ENCODE measurements around the gene SLC66A2. TPM values are rescaled to one million over a fixed set of nuclear protein-coding genes. Genes with fewer than 3 reads are reported as not detected.

SLC66A2 gene
- total and polyA plus RNA-seq, 2 experiments from 2014 or later = 33.1 to 67.0 TPM

DNA sequence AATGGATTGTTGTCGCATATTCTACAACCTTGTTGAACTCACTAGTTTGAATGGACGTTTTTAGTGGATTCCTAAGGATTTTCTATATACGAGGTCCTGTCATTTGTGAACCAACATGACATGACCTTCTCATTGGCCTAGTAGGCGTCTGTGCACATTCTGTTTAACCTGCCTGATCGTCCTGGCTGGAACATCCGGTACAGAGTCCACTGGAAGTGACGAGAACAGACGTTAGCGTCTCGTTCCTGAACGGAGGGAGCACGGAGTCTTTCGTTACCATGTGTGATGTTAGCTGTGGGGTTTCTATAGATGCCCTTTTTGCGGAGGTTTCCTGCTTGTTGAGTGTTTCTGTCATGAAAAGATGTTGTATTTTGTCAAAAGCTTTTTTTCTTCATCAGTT lies 61.9 kb downstream of the SLC66A2 start:
- in situ Hi-C loops (cut with MboI) = no loop called here
- H3K27ac ChIP-seq = no peak overlapping the region

DNA sequence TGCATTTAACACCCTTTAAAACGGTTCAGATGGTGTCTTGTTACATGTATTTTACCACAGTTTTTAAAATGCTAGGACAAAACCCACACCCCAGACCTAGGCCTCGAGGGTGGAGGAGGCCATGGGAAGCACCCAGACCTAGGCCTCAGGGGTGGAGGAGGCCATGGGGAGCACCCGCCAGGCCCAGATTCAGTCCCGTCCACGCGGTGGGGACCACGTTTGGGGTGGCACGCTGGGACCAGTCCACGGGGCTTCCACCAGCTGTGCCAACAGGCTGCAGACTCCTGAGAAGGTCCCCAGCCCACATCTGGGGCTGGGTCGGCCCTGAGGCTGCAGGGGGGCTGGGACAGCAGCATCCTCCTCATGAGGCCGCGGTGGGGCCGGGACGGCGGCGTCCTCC lies 63.4 kb downstream of the SLC66A2 start:
- H3K4me2 ChIP-seq (ENCODE audit: unreplicated experiment) = no peak overlapping the region
- H3K79me2 ChIP-seq (ENCODE audit: insufficient read depth) = no peaks in the 10 kb centered on the region
- H3K4me3 ChIP-seq = no peak overlapping the region
- H3K36me3 ChIP-seq (ENCODE audit: low read depth) = no peaks in the 10 kb centered on the region
- TF ChIP-seq EZH2phosphoT487 (IDR thresholded peaks at IDR 0.05; ENCODE audit: insufficient read depth, low read depth) (no peak), EZH2 (IDR thresholded peaks at IDR 0.05; ENCODE audit: insufficient read depth, poor library complexity, severe bottlenecking) (no peak)
- H2AFZ ChIP-seq = no peak overlapping the region
- no peaks in the 10 kb centered on the region for H3K4me1 ChIP-seq (ENCODE audit: insufficient read depth)
- WGBS, 2 experiments (ENCODE audit: low coverage in 1 of 2, low lambda C conversion rate in 2 of 2, missing lambda C conversion rate in 2 of 2) = 72 to 81% methylated on average over 10 to 15 of the region's 16 CpGs
- H3K27ac ChIP-seq = no peak overlapping the region
- no peaks in the 10 kb centered on the region for H3K9me3 ChIP-seq (ENCODE audit: low read depth)
- no peak overlapping the region for H3K9ac ChIP-seq
- no peaks in the 10 kb centered on the region for H3K9me2 ChIP-seq (ENCODE audit: insufficient read depth)
- no peaks in the 10 kb centered on the region for H4K20me1 ChIP-seq (ENCODE audit: insufficient read depth)
- DNase-seq = no peak
- in situ Hi-C loops (cut with MboI) = no loop called here
- H3K27me3 ChIP-seq (replicated peaks; ENCODE audit: insufficient read depth) = no peaks in the 10 kb centered on the region
- no peaks in the 10 kb centered on the region; the same call in 1 of the 2 replicates for H3F3A ChIP-seq (ENCODE audit: insufficient read depth)

More for the DNA sequence above, 61.9 kb downstream of the SLC66A2 start:
- H2AFZ ChIP-seq = no peak overlapping the region
- H3K9ac ChIP-seq = no peak overlapping the region
- 80% methylated on average over 14 of the region's 14 CpGs for WGBS, 2 experiments (ENCODE audit: low coverage in 1 of 2, low lambda C conversion rate in 2 of 2, missing lambda C conversion rate in 2 of 2)
- no peaks in the 10 kb centered on the region for H3K36me3 ChIP-seq (ENCODE audit: low read depth)
- H3K4me3 ChIP-seq = no peak overlapping the region
- no peaks in the 10 kb centered on the region for H3K4me1 ChIP-seq (ENCODE audit: insufficient read depth)
- no peaks in the 10 kb centered on the region for H3K27me3 ChIP-seq (replicated peaks; ENCODE audit: insufficient read depth)
- TF ChIP-seq EZH2phosphoT487 (IDR thresholded peaks at IDR 0.05; ENCODE audit: insufficient read depth, low read depth) (no peak), EZH2 (IDR thresholded peaks at IDR 0.05; ENCODE audit: insufficient read depth, poor library complexity, severe bottlenecking) (no peak)
- no peaks in the 10 kb centered on the region for H3K9me2 ChIP-seq (ENCODE audit: insufficient read depth)
- no peaks in the 10 kb centered on the region for H3K79me2 ChIP-seq (ENCODE audit: insufficient read depth)
- no peaks in the 10 kb centered on the region for H3K9me3 ChIP-seq (ENCODE audit: low read depth)
- H4K20me1 ChIP-seq (ENCODE audit: insufficient read depth) = no peaks in the 10 kb centered on the region
- DNase-seq = no peak
- no peak overlapping the region for H3K4me2 ChIP-seq (ENCODE audit: unreplicated experiment)
- H3F3A ChIP-seq (ENCODE audit: insufficient read depth) = peaks cover 1% of the 10 kb centered on the region; the same call in 1 of the 2 replicates

DNA sequence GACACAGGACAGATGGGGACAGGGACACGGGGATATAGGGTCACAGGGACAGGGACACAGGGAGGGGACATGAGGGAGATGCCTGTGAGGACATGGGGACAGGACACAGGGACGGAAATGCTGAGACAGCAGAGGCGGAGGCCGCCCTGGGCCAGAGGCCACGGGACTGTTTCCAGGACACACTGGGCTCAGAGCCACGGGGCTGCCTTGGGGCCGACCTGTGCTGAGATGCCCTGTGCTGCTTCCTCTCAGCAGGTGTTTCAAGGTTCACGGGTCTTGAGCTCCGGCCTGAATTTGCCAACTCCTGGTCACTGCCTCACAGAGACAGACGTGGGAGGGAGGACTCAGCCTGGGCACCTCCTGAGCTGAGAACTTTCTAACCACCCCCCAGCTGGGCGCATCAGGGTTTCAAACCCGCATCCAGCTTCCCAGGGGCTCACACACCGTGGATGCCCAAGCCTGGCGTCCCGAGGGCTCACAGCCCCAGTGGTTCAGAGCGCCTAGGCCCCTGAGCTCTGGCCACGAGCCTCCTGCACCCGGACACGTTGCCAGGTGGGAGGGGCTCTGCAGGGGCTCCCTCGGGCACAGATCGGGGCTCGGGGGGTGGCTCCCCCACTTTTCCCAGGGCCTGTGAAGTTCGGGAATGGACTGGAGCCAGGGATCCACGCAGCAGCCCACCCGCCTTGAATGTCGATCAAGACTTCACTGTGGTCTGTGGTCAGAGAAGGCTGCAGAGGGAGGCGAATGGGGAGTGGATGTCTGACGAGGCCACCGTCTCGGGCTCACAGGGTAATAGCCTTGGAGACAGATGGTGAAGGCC lies 64.1 kb downstream of the SLC66A2 start:
- Histone ChIP-seq H4K20me1 (ENCODE audit: insufficient read depth) (no peaks in the 10 kb centered on the region), H3K79me2 (ENCODE audit: insufficient read depth) (no peaks in the 10 kb centered on the region), H3K9me2 (ENCODE audit: insufficient read depth) (no peaks in the 10 kb centered on the region), H3K27me3 (replicated peaks; ENCODE audit: insufficient read depth) (no peaks in the 10 kb centered on the region), H3K27ac (no peak overlapping the region), H3K4me2 (ENCODE audit: unreplicated experiment) (no peak overlapping the region), H3K4me1 (ENCODE audit: insufficient read depth) (no peaks in the 10 kb centered on the region), H3K9ac (no peak overlapping the region), H2AFZ (no peak overlapping the region), H3K36me3 (ENCODE audit: low read depth) (no peaks in the 10 kb centered on the region), H3K4me3 (no peak overlapping the region), H3K9me3 (ENCODE audit: low read depth) (no peaks in the 10 kb centered on the region), H3F3A (ENCODE audit: insufficient read depth) (no peaks in the 10 kb centered on the region)
- no peak for TF ChIP-seq EZH2 (IDR thresholded peaks at IDR 0.05; ENCODE audit: insufficient read depth, poor library complexity, severe bottlenecking)
- TF ChIP-seq EZH2phosphoT487 (IDR thresholded peaks at IDR 0.05; ENCODE audit: insufficient read depth, low read depth) = no peak
- DNase-seq = no peak
- in situ Hi-C loops (cut with MboI) = no loop called here
- 73 to 76% methylated on average over 30 of the region's 30 CpGs for WGBS, 2 experiments (ENCODE audit: low coverage in 1 of 2, low lambda C conversion rate in 2 of 2, missing lambda C conversion rate in 2 of 2)

DNA sequence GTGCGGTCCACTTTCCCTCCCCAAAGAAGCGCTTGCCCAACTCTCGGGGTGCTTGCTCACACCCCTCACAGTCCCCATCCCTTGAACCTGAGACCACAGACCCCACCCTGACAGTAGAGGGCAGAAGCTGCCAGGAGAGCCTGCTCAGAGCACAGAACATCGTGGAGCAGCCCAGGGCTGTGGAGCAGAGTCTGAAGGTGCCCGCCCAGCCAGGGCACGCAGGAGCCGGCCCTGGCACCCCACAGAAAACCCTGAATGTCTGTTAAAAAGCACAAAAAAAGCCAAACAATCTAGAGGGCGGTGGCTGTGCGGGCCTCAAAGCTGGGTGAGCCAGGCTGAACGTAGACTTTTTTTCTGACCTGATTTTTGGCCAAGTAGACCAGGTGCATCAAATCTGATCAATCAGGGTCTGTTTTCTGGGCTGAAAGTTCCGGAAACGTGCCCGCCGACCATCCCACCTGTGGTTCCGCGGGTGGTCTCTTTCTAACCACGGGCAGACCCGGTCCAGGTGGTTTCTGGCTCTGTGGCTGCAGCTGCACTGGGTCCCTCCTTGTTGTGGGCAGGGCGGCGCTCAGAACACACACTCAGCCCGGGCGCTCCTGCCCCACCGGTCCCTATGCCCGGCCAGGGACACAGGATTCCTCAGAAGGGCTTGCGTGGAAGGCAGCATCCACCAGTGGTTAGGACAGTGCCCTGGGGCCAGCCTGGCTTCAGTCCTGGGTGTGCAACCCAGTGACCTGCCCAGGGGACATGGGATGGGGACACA lies 66.3 kb downstream of the SLC66A2 start:
- H3K27me3 ChIP-seq (replicated peaks; ENCODE audit: insufficient read depth) = no peaks in the 10 kb centered on the region
- no peak overlapping the region for H3K27ac ChIP-seq
- 71 to 73% methylated on average over 23 to 25 of the region's 25 CpGs for WGBS, 2 experiments (ENCODE audit: low coverage in 1 of 2, low lambda C conversion rate in 2 of 2, missing lambda C conversion rate in 2 of 2)
- no peaks in the 10 kb centered on the region for H3K9me2 ChIP-seq (ENCODE audit: insufficient read depth)
- H3K9ac ChIP-seq = no peak overlapping the region
- in situ Hi-C loops (cut with MboI) = no loop called here
- DNase-seq = no peak
- H3K9me3 ChIP-seq (ENCODE audit: low read depth) = no peaks in the 10 kb centered on the region
- TF ChIP-seq EZH2phosphoT487 (IDR thresholded peaks at IDR 0.05; ENCODE audit: insufficient read depth, low read depth) (no peak), EZH2 (IDR thresholded peaks at IDR 0.05; ENCODE audit: insufficient read depth, poor library complexity, severe bottlenecking) (no peak)
- no peak overlapping the region for H2AFZ ChIP-seq
- no peaks in the 10 kb centered on the region for H3K36me3 ChIP-seq (ENCODE audit: low read depth)
- no peak overlapping the region for H3K4me2 ChIP-seq (ENCODE audit: unreplicated experiment)
- no peaks in the 10 kb centered on the region for H3K4me1 ChIP-seq (ENCODE audit: insufficient read depth)
- no peaks in the 10 kb centered on the region for H4K20me1 ChIP-seq (ENCODE audit: insufficient read depth)
- H3F3A ChIP-seq (ENCODE audit: insufficient read depth) = no peaks in the 10 kb centered on the region
- H3K4me3 ChIP-seq = no peak overlapping the region
- H3K79me2 ChIP-seq (ENCODE audit: insufficient read depth) = no peaks in the 10 kb centered on the region

All from GM23248 (cell line).